GM10266 (cell line): ENCODE results near the gene LRCOL1.

Experiments
- DNase-seq: peaks from one replicate; pipeline ENCODE4 v3.0.0; 2012; ENCODE audit errors: extremely low spot score
- TF ChIP-seq, protein P1 (sequence below): IDR thresholded peaks from 2 replicates; pipeline ENCODE4 v1.5.1; 2012; ENCODE audit warnings: mild to moderate bottlenecking, low read depth; ENCODE audit not compliant: control insufficient read depth, insufficient read depth; ENCODE audit errors: missing control alignments

Gene LRCOL1

DNA sequence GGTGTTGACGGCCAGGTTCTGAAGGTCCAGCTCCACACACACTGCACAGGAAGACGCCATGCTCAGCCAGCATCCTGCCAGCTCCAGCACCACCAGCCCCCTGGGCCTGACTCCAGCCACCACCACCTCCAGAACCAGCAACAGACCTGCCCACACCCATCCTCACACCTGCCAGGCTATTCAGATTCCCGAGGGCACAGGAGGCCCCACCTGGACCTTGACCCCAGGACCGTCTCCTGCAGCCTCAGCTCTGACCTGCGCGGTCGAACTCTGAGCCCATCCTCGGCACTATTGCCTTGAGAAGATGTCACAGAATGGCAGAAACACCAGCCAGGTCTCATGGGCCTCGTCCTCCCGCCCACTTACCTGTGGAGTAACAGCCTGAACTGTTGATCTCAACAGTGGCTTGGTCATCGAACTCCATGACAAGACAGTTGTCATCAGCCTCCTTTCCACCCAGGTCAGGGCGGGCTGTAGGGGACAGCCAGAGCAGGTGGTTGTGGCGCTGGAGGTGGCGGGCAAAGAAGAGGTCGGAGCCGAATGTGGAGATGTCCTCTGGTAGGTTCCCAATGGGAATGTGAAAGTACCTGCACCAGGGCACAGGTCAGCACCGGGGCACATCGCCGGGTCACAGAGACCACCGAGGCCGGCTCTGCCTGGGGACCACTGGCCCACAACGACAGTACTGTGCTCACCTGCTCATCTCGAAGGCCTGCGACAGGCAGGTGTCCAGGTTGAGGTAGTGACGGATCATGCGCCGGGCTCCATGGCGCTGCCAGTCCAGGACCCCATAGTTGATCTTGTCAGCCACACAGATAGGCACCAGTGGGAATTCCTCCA is 31.6 kb upstream of the LRCOL1 start:
- TF ChIP-seq, protein P1, sequence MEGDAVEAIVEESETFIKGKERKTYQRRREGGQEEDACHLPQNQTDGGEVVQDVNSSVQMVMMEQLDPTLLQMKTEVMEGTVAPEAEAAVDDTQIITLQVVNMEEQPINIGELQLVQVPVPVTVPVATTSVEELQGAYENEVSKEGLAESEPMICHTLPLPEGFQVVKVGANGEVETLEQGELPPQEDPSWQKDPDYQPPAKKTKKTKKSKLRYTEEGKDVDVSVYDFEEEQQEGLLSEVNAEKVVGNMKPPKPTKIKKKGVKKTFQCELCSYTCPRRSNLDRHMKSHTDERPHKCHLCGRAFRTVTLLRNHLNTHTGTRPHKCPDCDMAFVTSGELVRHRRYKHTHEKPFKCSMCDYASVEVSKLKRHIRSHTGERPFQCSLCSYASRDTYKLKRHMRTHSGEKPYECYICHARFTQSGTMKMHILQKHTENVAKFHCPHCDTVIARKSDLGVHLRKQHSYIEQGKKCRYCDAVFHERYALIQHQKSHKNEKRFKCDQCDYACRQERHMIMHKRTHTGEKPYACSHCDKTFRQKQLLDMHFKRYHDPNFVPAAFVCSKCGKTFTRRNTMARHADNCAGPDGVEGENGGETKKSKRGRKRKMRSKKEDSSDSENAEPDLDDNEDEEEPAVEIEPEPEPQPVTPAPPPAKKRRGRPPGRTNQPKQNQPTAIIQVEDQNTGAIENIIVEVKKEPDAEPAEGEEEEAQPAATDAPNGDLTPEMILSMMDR, result no peak
- DNase-seq, result no peak

DNA sequence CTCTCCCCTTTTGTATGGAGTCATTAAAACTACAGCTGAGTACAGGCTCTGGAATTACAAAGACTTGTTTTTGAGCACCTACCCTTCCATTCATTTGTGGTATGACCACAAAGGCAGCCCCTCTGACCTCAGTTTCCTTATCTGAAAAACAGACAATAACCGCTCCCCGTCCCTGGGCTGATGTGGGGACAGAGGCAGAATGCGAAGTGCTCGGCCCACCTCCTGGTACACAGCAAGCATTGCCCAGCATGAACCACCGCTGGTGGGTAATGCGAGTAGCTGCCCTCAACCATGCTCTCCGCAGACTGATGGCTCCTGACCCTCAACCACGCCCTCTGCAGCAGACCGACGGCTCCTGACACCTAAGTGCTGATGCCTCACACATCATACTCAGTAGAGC is 30.6 kb upstream of the LRCOL1 start:
- TF ChIP-seq, protein P1, result no peak
- DNase-seq, result no peak

DNA sequence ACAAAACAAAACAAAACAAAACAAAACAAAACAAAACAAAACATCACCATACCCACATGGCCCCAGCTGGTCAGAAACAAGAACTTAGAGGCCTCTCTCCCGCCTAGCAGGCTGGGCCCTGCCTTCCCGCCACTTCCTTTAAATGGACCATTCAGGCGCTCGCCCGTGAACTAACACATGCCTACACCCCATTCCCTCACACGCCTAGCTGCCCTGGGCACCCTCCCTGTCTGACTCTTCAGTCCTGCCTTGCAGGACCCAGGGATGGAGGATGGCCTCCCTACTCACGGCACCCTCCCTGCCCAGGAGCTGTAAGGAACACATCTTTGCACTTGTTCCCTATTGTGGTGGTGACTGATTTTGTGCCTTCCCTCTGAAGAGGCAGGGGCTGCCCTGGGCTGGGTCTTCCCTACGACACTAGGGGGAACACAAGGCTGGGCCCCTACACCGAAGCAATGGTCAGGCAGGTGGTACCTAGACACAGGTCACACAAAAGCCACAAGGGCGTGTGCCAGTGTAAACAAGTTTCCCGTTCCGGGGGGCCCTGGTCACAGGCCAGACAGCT is 29.7 kb upstream of the LRCOL1 start:
- DNase-seq, result no peak
- TF ChIP-seq, protein P1, result no peak

DNA sequence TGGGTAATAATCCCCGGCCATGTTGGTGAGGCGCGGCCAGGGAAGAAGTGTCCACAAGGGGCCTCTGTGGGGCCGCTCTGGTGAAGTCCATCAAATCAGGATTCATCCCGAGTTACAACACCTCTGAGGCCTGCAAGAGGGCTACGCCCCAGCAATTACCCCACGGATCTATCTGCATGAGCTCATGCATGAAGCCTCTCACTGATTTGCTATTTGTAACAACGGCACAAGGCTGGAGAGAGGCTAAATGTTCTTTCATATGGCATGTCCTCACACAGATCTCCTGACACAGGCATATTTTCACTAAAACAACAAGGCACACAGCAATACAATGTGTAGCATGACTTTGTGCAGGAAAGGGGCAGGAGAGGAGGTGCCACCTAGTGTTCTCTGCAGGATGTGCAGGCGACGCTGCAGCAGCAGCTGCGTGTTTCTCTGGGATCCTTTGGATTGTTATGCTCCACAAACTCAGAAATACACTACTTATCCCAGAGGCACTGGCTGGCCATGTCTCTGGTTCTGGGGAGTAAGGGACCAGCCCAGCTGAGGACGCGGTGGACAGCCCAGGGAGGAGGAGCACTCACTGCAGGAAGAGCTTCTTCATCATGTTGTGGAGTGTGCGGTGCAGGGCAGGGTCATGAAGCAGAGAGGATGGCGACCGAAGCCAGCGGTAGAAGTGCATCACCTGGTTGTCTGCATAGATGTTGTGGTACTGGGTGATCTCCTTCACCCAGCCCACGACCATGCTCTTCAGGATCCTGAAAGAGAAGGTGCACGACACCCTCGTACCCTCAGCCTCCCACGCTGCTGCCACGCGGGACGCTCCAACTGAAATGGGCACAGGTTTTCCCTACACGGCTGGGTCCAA is 28.4 kb upstream of the LRCOL1 start:
- DNase-seq, result no peak
- TF ChIP-seq, protein P1, result peak; percentile 45

DNA sequence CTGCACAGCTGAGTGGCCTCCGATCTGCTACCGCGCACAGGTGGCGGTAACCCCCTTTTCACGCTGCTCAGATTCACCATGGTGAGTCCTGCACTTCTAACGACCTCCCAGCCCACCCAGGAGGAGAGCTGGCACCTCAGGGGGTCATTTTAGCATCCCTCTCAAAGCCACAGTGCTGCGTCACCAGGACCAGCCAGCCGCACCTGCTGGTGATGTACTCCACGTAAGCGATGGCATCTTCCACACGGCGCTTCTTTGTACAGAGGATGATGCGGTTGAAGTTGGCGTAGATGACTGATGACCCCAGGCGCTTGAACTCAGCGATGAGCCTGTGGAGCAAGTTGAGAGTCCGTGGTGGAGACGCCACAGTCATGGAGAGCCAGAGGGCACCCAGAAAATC is 27.4 kb upstream of the LRCOL1 start:
- no peak for DNase-seq
- TF ChIP-seq, protein P1, result no peak

DNA sequence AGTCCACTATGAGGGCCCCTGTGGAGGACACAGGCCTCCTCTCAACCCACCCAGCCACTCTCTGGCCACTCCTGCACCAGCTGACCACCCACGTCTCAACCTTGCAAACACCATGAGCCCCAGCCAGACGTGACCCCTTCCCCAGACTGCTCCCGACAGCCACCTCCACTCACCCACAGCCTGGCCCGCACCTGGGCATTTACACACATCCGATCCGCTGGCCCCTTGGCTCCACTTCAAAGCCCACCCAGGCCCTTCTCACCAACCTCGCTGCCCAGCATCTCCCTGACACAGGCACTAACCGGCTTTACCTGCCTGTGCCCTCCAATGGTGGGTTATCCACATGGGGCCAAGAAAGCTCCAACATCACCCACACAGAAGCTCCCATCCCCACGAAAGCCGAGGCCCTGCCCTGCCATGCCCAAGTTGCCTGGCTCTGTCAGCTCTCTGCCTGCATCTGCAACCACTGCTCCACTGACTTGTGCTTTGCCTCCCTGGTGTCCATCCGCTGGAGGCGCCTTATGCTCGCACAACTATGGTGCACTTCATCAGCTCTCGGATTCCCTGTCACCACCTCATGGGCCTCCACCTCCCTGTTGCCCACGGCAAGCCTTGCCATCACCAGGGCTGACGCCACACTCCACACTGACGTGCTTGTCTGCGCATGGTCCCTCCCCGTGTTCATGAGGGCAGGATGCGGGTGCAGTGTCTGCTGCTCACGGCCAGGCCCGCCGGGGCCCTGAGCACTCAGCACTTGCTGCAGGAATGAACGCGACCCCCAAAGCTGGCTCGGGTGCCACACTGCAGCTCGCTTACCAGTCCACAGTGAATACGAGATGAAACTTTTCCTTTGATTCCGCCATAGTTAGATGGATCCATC is 24.9 kb upstream of the LRCOL1 start:
- no peak for DNase-seq
- TF ChIP-seq, protein P1, result no peak
